ENCODE data around the gene CDCA5.

Gene CDCA5

DNA sequence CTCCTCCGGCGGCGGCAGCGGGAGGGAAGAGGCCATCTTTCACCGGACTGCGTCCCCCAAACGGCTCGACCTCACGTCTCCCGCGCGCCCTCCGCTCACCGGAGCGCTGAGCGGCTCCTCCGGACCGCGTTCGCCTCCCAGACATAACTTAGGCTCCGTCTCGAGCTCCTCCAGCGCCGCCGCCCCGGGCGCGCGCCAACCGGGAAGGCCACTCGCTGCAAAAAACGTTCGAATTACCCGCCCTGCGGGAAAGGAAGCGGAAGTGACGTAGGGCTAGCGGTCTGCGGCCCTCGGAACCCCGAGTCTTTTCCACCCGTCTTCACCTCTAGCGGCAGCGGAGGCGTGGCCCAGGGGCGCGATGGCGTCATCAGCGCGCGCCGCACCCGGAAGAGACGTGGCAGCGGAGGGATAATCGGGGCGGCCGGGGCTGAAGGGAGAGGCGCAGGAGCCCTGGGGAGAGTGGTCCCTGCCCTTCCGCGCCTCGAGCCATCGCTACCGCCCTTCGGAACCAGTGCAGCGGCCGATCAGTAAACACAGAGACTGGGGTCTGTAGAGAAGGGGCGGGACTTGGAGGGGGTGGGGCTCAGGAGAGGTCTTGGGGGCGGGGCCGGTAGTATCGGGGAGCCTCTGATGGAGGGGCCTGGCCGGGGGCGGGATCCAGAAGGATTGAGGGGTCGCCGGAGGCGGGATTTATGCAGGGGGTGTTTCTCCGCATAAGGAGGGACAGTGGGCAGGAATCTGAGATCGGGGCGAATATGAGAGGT lies at the start of gene CDCA5, which contains the start of gene ZFPL1:
Gene CDCA5, minus strand, starts transcription at position 207 of the 764 bp plus-strand sequence. Its CDS starts 62 bp downstream, at position 145.
Gene ZFPL1, plus strand, starts transcription at position 389 of the 764 bp plus-strand sequence. CDS start 477 bp downstream, outside the sequence.
- intact Hi-C loops (cut with DNase I): loop anchor here (1.0 to 10.0 kb wide), 5 partner anchors 38 to 159 kb away; partner anchors contain the start of genes ARL2, FAU, MRPL49 and PPP2R5B
- peak; percentile 95 to 100 (median 98) for DNase-seq

DNA sequence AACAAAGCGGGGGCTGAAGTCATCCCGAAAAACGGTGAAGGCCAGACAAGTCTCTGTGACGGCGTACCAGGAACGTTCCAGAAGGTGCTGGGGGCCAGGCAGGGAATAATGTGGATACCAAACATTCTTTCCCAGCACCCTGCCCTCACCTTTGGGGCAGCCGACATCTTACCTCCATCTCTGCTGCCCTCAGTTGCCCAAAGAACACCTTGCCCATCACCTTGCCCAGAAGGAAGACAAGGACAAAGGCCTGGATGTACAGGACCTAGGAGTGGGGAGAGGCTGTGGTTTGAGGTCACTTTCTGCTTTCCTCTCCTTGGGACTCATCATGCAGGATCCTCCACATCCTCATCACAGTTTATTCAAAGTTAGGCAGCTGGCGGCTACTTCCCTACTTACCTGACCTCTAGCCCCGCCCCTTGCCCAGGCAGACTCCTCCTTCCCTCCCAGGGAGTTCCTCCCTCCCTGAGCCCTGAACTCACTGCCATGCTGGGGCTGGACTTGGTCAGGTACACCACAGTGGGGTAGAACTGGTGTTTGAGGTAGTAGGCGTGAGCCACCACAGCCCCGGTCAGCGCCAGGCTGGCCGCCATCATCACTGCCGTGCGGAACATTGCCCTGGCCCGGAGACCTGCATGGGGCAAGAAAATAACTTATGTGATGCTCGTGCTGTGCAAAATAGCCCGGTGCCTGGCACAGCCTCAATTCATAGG lies 49.3 kb upstream of the CDCA5 start:
- DNase-seq: peak in 2 of 10 donors; percentile 57 to 79
- intact Hi-C loops (cut with DNase I): no loop called here

DNA sequence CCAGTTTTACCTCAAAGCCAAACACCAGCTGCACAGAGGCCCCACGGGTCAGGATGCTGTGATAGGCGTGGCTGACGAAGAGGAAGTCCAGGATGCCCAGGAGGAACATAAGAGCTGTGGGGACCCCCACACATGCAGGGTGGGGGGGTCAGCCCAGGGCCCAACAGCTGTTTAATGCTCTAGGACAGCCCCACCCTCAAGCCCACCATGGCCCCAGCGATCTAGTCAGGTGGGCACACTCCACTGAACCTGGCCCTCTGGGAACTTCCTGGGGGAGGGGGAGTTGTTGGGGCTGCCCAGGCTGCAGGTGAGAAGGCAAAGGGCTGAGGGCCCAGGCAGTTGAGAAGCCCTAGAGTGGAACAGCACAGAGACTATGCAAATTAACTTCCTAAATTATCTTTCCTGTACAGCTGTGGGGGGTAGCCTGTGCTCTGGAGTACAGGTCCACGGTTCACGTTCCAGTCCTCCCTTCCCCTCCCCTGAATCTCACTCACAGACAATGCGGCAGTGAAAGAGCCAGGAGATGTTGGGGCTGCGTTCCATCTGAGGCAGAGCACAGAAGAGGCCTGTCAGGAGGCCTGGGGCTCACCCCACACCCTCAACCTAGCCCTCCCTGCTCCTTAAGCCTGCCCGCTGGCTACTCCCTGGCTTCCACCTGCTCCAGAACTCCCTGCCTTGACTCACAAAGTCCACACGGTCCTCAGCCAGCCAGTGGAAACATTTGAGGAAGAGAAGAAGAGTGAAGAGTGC lies 48.6 kb upstream of the CDCA5 start:
- intact Hi-C loops (cut with DNase I): no loop called here
- peak in 1 of 10 donors; percentile 52 for DNase-seq

DNA sequence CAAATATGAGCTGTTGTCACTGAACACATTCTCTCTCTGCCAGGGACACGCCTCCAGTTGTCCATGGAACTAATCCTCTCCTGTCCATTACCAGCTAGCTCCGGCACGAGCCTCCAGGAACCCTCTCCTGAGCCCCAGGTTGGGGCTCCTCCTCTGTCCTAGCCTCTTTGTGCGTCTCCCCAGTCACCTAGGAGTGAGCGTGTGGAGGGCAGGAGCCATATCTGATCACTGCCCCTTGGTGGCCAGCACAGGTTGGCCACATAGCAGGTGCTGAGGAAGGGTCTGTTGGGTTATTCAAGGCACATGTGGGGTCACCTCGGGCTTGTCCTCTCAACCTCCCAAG lies 48.0 kb upstream of the CDCA5 start:
- peak in 1 of 10 donors; percentile 52 for DNase-seq
- intact Hi-C loops (cut with DNase I): no loop called here

DNA sequence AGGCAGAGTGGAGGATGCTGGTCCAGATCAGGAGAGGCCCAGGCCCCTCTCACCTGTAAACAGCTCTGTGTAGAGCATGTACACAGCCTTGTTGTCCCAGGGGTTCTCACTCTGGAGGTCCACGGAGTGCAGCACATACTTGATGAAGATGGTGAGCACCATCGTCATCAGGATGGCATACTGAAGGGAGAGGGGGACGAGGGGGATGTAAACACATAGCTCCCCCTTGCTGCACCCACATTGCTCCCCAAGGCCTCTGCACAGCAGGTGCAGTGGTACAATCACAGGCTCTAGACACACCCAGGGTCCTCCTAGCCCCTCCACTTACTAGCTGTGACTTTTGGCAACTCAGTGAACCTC lies 47.6 kb upstream of the CDCA5 start:
- peak in 2 of 10 donors; percentile 7 to 24 for DNase-seq
- intact Hi-C loops (cut with DNase I): no loop called here

GRCh38 chr11:65130631-65131416 lies 47.0 kb upstream of the CDCA5 start:
- intact Hi-C loops (cut with DNase I): no loop called here
- peak in 3 of 10 donors; percentile 57 to 64 (median 61) for DNase-seq

GRCh38 chr11:65129649-65130441 lies 46.0 kb upstream of the CDCA5 start:
- intact Hi-C loops (cut with DNase I): no loop called here

DNA sequence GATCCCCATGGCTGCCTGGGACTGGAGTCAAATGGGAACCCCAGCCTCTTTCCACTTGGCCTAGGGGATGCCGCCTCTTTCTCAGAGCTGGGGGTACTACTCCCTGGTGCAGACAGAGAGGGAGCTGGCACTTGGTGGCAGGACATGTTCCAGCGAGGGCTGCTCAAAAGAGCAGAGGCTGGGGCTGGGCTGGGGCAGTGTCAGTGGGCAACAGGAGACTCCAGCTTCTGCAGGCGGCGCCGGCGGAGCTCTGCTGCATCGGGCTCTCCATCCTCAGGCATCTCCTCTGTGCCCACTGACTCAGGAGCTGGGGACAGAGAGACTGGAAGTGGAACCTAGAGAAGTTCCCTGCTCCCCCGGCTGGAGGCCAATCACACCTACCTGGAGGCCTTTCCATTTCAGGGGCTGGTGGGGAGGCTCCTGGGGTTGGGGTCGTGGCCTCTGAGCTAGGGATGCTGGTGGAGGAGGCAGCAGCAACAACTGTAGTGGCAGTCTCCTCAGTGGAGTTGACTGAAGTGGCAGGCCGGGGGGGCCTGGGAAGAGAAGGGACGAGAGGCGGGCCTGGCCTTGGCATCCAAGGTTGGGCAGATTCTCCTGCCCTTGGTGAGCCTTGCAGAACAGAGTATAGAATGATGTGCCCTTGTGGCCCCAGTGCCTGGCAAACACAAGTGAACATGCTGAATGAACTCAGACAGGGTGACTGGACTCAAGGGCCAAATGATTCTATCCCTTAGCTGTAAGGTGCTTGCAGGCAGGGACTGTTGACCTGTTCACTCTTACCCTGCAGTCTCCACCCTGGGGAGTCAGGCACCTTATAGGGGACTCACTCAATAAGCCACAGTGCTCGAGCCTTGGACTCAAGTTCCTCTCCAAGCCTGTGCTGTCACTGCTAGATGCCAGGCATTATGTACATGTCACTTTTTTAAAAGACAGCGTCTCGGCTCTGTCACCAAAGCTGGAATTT lies 44.6 kb upstream of the CDCA5 start:
- DNase-seq: peak in 3 of 10 donors; percentile 49 to 77 (median 65)
- intact Hi-C loops (cut with DNase I): no loop called here

More at GRCh38 chr11:65129649-65130441, 46.0 kb upstream of the CDCA5 start:
- peak in 3 of 10 donors; percentile 46 to 78 (median 69) for DNase-seq

DNA sequence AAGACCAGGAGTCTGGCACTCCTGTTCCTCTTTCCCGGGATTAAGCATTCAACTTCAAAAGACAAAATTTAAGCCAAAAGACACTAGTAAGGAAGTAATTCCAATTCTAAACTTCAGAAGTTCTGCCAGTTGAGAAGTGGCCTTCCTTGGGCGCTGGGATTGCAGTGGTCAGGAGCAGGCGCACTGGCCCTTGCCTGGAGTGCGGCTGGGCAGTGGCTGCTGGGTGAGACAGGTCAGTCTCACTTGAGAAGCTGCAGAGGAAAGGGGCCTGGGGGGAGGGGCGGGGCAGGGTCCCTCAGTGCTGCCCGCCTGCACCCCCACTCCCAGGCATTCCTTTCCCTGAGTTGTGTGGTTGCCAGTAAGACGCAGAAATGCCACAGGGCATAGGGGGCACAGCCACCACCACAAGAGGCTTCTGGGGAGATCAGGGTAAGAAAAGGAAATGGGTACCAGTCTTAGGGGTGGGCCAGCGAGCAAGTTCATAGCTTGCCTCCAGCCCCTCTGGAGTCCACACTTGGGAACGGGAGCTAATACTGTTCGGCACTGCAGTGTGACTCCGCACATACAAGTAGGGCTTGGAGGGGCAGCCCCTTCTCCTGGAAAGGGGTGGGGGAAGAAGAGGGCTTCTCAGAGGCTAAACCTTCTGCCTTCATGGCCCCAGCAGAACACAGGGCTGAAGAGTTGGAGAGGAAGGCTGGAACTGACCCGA lies 43.8 kb upstream of the CDCA5 start:
- intact Hi-C loops (cut with DNase I): no loop called here
- DNase-seq: peak in 3 of 10 donors; percentile 44 to 51 (median 47)

DNA sequence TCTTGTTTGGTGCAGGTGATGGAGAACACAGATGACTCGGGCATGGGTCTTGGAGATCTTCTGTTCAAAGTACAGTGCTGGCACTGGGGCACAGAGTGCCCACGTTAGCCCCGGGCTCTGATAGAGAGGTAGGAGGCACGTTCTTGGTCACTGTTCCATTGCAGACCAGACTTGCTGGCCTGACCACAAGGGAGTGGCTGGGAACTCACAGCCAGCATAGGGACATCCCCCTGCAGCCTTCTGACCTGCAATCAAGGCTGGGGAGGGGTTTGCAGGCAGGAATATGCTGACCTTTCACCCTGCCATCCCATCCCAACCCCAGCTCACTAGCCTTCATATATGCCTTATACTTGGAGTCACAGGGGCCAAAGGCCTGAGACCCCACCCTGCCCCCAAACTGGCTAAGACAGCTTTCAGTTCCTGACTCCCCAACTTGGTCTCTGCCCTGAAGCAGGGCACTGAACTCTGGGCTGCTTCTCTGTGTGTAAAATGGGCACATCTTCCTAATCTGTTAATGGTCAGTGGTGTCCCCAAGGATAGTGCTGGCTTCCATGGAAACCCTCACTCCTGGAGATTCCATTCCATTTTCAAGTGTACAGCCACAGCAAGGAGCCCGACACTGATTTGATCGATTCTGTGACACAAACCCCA lies 42.9 kb upstream of the CDCA5 start:
- DNase-seq: peak in 3 of 10 donors; percentile 13 to 57 (median 21)
- intact Hi-C loops (cut with DNase I): no loop called here

- intact Hi-C loops (cut with DNase I): no loop called here
- peak in 3 of 10 donors; percentile 12 to 56 (median 26) for DNase-seq
Measured at GRCh38 chr11:65125197-65126056, 41.6 kb upstream of the CDCA5 start.

- DNase-seq: peak in 3 of 10 donors; percentile 5 to 47 (median 23)
- intact Hi-C loops (cut with DNase I): loop anchor here (5.0 kb wide), 1 partner anchor 42 kb away; the partner anchor contains the start of genes CDCA5 and ZFPL1
Measured at GRCh38 chr11:65124480-65125196, 40.8 kb upstream of the CDCA5 start.

- intact Hi-C loops (cut with DNase I): loop anchor here (5.0 kb wide), 1 partner anchor 40 kb away; the partner anchor contains the start of genes CDCA5 and ZFPL1
- DNase-seq: peak; percentile 95 to 100 (median 98)
Measured at GRCh38 chr11:65121865-65122696, 38.2 kb upstream of the CDCA5 start, which contains the start of the genes FAU and MRPL49. Gene FAU (minus strand): TSS chr11:65122134. CDS start chr11:65121813, 321 bp downstream. Gene MRPL49 (plus strand): TSS chr11:65122321. CDS start chr11:65122347, 26 bp downstream.

DNA sequence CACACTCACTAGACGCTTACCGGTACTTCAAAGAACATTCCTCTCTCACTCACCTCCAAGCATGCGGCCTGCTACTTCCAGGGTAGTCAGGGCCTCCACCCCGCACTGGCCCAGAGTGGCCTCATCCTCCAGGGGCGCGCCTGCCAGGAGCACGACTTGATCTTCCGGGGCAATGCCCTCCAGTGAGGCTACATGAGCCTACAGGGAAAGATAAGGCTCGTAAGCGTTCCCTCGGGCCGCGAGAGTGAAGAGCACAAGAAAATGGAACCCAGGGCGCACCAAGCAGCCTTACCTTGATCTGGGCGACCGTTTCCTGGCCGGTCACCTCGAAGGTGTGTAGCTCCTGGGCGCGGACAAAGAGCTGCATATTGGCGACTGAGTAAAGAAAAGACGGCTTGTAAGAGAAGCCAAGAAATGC lies 37.6 kb upstream of the CDCA5 start:
- peak in 2 of 10 donors; percentile 67 to 77 for DNase-seq
- intact Hi-C loops (cut with DNase I): loop anchor here (5.0 kb wide), 1 partner anchor 39 kb away; the partner anchor contains the start of genes CDCA5 and ZFPL1
